HepG2 (cell line): ENCODE data around the gene HSPE1. TPM values are rescaled to one million over a fixed set of nuclear protein-coding genes. Genes with fewer than 3 reads are reported as not detected.
A peak's percentile ranks its signal among the peaks of the same experiment; 100 is the strongest.

Experiments used
- CREBL2 ChIP-seq: sonication (generic); formaldehyde crosslinking; IDR thresholded peaks from 2 replicates; pipeline ENCODE4 v1.8.1; 2023; ENCODE audit warnings: missing genetic modification reagents, mild to moderate bottlenecking, borderline replicate concordance
- ERF ChIP-seq: IDR thresholded peaks from 2 replicates; pipeline ENCODE4 v1.6.1; 2018; ENCODE audit warnings: missing biosample characterization, missing genetic modification reagents
- HCFC1 ChIP-seq: fragments of 150-350 bp; IDR thresholded peaks from 2 replicates; pipeline ENCODE4 v1.6.1; 2014; ENCODE audit warnings: low read depth, low read length
- MAFG ChIP-seq: sonication (generic); formaldehyde crosslinking; IDR thresholded peaks from 2 replicates; pipeline ENCODE4 v1.5.1; 2020; ENCODE audit warnings: mild to moderate bottlenecking, missing genetic modification reagents
- SATB2 ChIP-seq: sonication (generic); formaldehyde crosslinking; IDR thresholded peaks from 2 replicates; pipeline ENCODE4 v1.5.0; 2020; ENCODE audit warnings: missing genetic modification reagents
- SKI ChIP-seq: fragments of 450-650 bp; IDR thresholded peaks from one replicate; pipeline ENCODE4 v1.6.1; 2018; ENCODE audit warnings: mild to moderate bottlenecking; ENCODE audit not compliant: partially characterized antibody
- SMYD3 ChIP-seq: sonication (generic); formaldehyde crosslinking; IDR thresholded peaks from 2 replicates; pipeline ENCODE4 v1.8.1; 2023; ENCODE audit warnings: mild to moderate bottlenecking, missing genetic modification reagents
- TCF12 ChIP-seq, 2 experiments: fragments of 450-650 bp in 1 of 2; sonication (generic) in 1 of 2; formaldehyde crosslinking in 1 of 2; IDR thresholded peaks; 2 replicates each; pipeline versions ENCODE4 v1.6.1 to v1.8.0; 2017 to 2022; ENCODE audit warnings: antibody characterized with exemption in 1 of 2, mild to moderate bottlenecking in 1 of 2, missing genetic modification reagents in 1 of 2, moderate library complexity in 1 of 2
- ZNF260 ChIP-seq: sonication (generic); formaldehyde crosslinking; IDR thresholded peaks from 2 replicates; pipeline ENCODE4 v1.4.0; 2020; ENCODE audit warnings: missing genetic modification reagents, low read depth, mild to moderate bottlenecking, borderline replicate concordance
- ZNF33B ChIP-seq: sonication (generic); formaldehyde crosslinking; IDR thresholded peaks from 2 replicates; pipeline ENCODE4 v1.5.1; 2020; ENCODE audit warnings: mild to moderate bottlenecking, missing genetic modification reagents
- ZNF367 ChIP-seq: sonication (generic); formaldehyde crosslinking; IDR thresholded peaks from 2 replicates; pipeline ENCODE4 v1.4.0; 2020; ENCODE audit warnings: missing genetic modification reagents, borderline replicate concordance
- ZNF563 ChIP-seq: sonication (generic); formaldehyde crosslinking; IDR thresholded peaks from 2 replicates; pipeline ENCODE4 v1.8.0; 2022; ENCODE audit warnings: mild to moderate bottlenecking, moderate library complexity, missing genetic modification reagents
- ZNF672 ChIP-seq: sonication (generic); formaldehyde crosslinking; IDR thresholded peaks from 2 replicates; pipeline ENCODE4 v1.8.1; 2022; ENCODE audit warnings: missing genetic modification reagents
- ZNF850 ChIP-seq: sonication (generic); formaldehyde crosslinking; conservative IDR thresholded peaks from 2 replicates; pipeline ENCODE4 v1.9.0; 2021; ENCODE audit warnings: mild to moderate bottlenecking, missing genetic modification reagents
- ZSCAN12 ChIP-seq: sonication (generic); formaldehyde crosslinking; IDR thresholded peaks from 2 replicates; pipeline ENCODE4 v1.9.0; 2021; ENCODE audit warnings: mild to moderate bottlenecking, missing genetic modification reagents
- polyA plus RNA-seq, 8 experiments: library from polyadenylated mRNA; depleted of rRNA in 3 of 8; stranded (reverse) in 7 of 8; unstranded in 1 of 8; fragments of >200 nt; fragmentation: Illumina TruSeq in 4 of 8; extraction: Trizol in 4 of 8; gene quantifications; 2 replicates each; pipeline versions ENCODE4 v1.2.1 to v1.2.3, GENCODE V29; 2011 to 2016; ENCODE audit warnings: low read depth in 4 of 8, missing spikeins in 1 of 8, mixed read lengths in 1 of 8; ENCODE audit not compliant: insufficient read depth in 1 of 8
- total RNA-seq, 5 experiments: library from RNA; depleted of rRNA; stranded (reverse); fragments of >200 nt; fragmentation: Illumina TruSeq; extraction: Trizol; gene quantifications; 2 replicates each; pipeline ENCODE4 v1.2.3, GENCODE V29; 2016; ENCODE audit warnings: low read depth in 1 of 5
- TF ChIP-seq, protein P1 (sequence below): sonication (generic); formaldehyde crosslinking; conservative IDR thresholded peaks from 2 replicates; pipeline ENCODE4 v1.8.0; 2022; ENCODE audit warnings: mild to moderate bottlenecking, moderate library complexity, missing genetic modification reagents
- TF ChIP-seq, protein P2 (sequence below): sonication (generic); formaldehyde crosslinking; IDR thresholded peaks from 2 replicates; pipeline ENCODE4 v1.5.1; 2020; ENCODE audit warnings: mild to moderate bottlenecking, missing genetic modification reagents
- TF ChIP-seq, protein P3 (sequence below): sonication (generic); formaldehyde crosslinking; IDR thresholded peaks from 2 replicates; pipeline ENCODE4 v1.5.0; 2020; ENCODE audit warnings: missing genetic modification reagents
- TF ChIP-seq, protein P4 (sequence below): sonication (generic); formaldehyde crosslinking; IDR thresholded peaks from 2 replicates; pipeline ENCODE4 v1.9.0; 2021; ENCODE audit warnings: missing genetic modification reagents, borderline replicate concordance

HSPE1 gene
- total and polyA plus RNA-seq, 2 of the 13 experiments (the other 11 are each of a cell fraction or from before 2014, with no cell fraction given) = 244 to 823 TPM

GRCh38 chr2:197515739-197516392 is 15.7 kb downstream of the HSPE1 start, which contains the start of gene MOB4 (continued):
- TF ChIP-seq, protein P1, sequence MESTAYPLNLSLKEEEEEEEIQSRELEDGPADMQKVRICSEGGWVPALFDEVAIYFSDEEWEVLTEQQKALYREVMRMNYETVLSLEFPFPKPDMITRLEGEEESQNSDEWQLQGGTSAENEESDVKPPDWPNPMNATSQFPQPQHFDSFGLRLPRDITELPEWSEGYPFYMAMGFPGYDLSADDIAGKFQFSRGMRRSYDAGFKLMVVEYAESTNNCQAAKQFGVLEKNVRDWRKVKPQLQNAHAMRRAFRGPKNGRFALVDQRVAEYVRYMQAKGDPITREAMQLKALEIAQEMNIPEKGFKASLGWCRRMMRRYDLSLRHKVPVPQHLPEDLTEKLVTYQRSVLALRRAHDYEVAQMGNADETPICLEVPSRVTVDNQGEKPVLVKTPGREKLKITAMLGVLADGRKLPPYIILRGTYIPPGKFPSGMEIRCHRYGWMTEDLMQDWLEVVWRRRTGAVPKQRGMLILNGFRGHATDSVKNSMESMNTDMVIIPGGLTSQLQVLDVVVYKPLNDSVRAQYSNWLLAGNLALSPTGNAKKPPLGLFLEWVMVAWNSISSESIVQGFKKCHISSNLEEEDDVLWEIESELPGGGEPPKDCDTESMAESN (CRISPR knock-in tag) = peak; percentile 99
- TF ChIP-seq HCFC1 (peak; percentile 50), ZNF672 (peak; percentile 97), ZSCAN12 (CRISPR knock-in tag) (peak; percentile 69; the same call in 1 of the 2 replicates), MAFG (CRISPR knock-in tag) (no peak), TCF12 (IDR thresholded peaks at IDR 0.05) (no peak), TCF12 (CRISPR knock-in tag; IDR thresholded peaks at IDR 0.05) (peak; percentile 96), ZNF33B (peak; percentile 94; the same call in 1 of the 2 replicates), CREBL2 (CRISPR knock-in tag) (peak; percentile 65; the same call in 1 of the 2 replicates), ZNF850 (CRISPR knock-in tag) (peak; percentile 31; the same call in 1 of the 2 replicates), ERF (peak; percentile 99), ZNF260 (peak; percentile 86; the same call in 1 of the 2 replicates), SKI (peak; percentile 96), SATB2 (CRISPR knock-in tag) (no peak), ZNF367 (CRISPR knock-in tag) (peak; percentile 93), SMYD3 (CRISPR knock-in tag) (peak; percentile 93; the same call in 1 of the 2 replicates), ZNF563 (CRISPR knock-in tag) (peak; percentile 95)
- TF ChIP-seq, protein P2, sequence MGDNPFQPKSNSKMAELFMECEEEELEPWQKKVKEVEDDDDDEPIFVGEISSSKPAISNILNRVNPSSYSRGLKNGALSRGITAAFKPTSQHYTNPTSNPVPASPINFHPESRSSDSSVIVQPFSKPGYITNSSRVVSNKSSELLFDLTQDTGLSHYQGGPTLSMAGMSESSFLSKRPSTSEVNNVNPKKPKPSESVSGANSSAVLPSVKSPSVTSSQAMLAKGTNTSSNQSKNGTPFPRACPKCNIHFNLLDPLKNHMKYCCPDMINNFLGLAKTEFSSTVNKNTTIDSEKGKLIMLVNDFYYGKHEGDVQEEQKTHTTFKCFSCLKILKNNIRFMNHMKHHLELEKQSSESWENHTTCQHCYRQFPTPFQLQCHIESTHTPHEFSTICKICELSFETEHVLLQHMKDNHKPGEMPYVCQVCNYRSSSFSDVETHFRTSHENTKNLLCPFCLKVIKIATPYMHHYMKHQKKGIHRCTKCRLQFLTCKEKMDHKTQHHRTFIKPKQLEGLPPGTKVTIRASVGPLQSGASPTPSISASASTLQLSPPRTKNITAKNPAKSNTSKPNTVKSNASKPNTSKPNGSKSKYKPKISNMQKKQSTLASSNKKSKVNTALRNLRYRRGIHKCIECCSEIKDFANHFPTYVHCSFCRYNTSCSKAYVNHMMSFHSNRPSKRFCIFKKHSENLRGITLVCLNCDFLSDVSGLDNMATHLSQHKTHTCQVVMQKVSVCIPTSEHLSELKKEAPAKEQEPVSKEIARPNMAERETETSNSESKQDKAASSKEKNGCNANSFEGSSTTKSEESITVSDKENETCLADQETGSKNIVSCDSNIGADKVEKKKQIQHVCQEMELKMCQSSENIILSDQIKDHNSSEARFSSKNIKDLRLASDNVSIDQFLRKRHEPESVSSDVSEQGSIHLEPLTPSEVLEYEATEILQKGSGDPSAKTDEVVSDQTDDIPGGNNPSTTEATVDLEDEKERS (CRISPR knock-in tag) = peak; percentile 98
- TF ChIP-seq, protein P3, sequence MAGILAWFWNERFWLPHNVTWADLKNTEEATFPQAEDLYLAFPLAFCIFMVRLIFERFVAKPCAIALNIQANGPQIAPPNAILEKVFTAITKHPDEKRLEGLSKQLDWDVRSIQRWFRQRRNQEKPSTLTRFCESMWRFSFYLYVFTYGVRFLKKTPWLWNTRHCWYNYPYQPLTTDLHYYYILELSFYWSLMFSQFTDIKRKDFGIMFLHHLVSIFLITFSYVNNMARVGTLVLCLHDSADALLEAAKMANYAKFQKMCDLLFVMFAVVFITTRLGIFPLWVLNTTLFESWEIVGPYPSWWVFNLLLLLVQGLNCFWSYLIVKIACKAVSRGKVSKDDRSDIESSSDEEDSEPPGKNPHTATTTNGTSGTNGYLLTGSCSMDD (CRISPR knock-in tag) = 0 out of 2 replicates have a peak, but pooled peaks have one; percentile 57
- TF ChIP-seq, protein P4, sequence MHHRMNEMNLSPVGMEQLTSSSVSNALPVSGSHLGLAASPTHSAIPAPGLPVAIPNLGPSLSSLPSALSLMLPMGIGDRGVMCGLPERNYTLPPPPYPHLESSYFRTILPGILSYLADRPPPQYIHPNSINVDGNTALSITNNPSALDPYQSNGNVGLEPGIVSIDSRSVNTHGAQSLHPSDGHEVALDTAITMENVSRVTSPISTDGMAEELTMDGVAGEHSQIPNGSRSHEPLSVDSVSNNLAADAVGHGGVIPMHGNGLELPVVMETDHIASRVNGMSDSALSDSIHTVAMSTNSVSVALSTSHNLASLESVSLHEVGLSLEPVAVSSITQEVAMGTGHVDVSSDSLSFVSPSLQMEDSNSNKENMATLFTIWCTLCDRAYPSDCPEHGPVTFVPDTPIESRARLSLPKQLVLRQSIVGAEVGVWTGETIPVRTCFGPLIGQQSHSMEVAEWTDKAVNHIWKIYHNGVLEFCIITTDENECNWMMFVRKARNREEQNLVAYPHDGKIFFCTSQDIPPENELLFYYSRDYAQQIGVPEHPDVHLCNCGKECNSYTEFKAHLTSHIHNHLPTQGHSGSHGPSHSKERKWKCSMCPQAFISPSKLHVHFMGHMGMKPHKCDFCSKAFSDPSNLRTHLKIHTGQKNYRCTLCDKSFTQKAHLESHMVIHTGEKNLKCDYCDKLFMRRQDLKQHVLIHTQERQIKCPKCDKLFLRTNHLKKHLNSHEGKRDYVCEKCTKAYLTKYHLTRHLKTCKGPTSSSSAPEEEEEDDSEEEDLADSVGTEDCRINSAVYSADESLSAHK (CRISPR knock-in tag) = no peak
